B cell (primary cell): Measurements from ENCODE around the gene CAMKV. TPM values are rescaled to one million over a fixed set of nuclear protein-coding genes. Genes with fewer than 3 reads are reported as not detected.
A peak's percentile ranks its signal among the peaks of the same experiment; 100 is the strongest.

Source experiments
- ATAC-seq: fragments of 200-7000 bp; cut with Tn5 transposase; one replicate; pipeline ENCODE4 v1.10.0; 2021; ENCODE audit warnings: low read depth, mild to moderate bottlenecking, moderate number of reproducible peaks, moderate library complexity
- CTCF ChIA-PET: fragments of 350-600 bp; sonication (Branson Sonifier 250); formaldehyde crosslinking; loops from one replicate; lab custom pipeline; 2021; ENCODE audit warnings: antibody characterized with exemption, inconsistent platforms; lab: Charles Lee
- POLR2A ChIA-PET: fragments of 350-600 bp; sonication (Branson Sonifier 250); formaldehyde crosslinking; loops from one replicate; lab custom pipeline; 2021; ENCODE audit warnings: antibody characterized with exemption; lab: Charles Lee
- DNase-seq: peaks from one replicate; pipeline ENCODE4 v3.0.0; 2013
- H2AFZ ChIP-seq: 2 replicates; pipeline ENCODE4 v1.6.1; 2012; ENCODE audit warnings: mild to moderate bottlenecking, low read depth, low read length; ENCODE audit not compliant: insufficient read depth, poor library complexity, severe bottlenecking
- H3K27ac ChIP-seq, 2 donors: 1 replicate in 1 of 2; 2 replicates in 1 of 2; pipeline ENCODE4 v1.5.1; 2012 to 2013; ENCODE audit warnings: low read length in 2 of 2, mild to moderate bottlenecking in 2 of 2, moderate library complexity in 1 of 2
- H3K27me3 ChIP-seq, 4 experiments: fragments of 200-600 bp in 1 of 4; sonication (generic) in 1 of 4; replicated peaks in 1 of 4; 1 replicate in 2 of 4; 2 replicates in 2 of 4; pipeline versions ENCODE4 v1.6.1 to v1.7.0; 2013 to 2016; ENCODE audit warnings: low read length in 3 of 4, mild to moderate bottlenecking in 2 of 4, mixed read lengths in 1 of 4, moderate library complexity in 1 of 4; ENCODE audit not compliant: insufficient read depth in 4 of 4, control insufficient read depth in 3 of 4; ENCODE audit errors: control extremely low read depth in 1 of 4
- H3K36me3 ChIP-seq, 2 experiments: replicated peaks in 1 of 2; 1 replicate in 1 of 2; 2 replicates in 1 of 2; pipeline versions ENCODE4 v1.6.1 to v1.7.1; 2013; ENCODE audit warnings: low read length in 1 of 2; ENCODE audit not compliant: insufficient read depth in 2 of 2, control insufficient read depth in 1 of 2; ENCODE audit errors: control extremely low read depth in 1 of 2, extremely low read depth in 1 of 2
- H3K4me1 ChIP-seq, 2 donors: fragments of 200-600 bp in 1 of 2; sonication (generic) in 1 of 2; 1 replicate in 1 of 2; 2 replicates in 1 of 2; pipeline versions ENCODE4 v1.5.1 to v1.6.1; 2013 to 2017; ENCODE audit warnings: low read length in 2 of 2; ENCODE audit not compliant: control insufficient read depth in 2 of 2, insufficient read depth in 2 of 2
- H3K4me2 ChIP-seq: replicated peaks from 2 replicates; pipeline ENCODE3; 2012; ENCODE audit warnings: mild to moderate bottlenecking, low read depth, low read length; ENCODE audit not compliant: poor library complexity, severe bottlenecking
- H3K4me3 ChIP-seq, 5 experiments: fragments of 200-600 bp in 1 of 5; sonication (generic) in 1 of 5; 1 replicate in 3 of 5; 2 replicates in 2 of 5; pipeline versions ENCODE4 v1.5.1 to v1.7.0; 2011 to 2016; ENCODE audit warnings: low read length in 4 of 5, mild to moderate bottlenecking in 4 of 5, low read depth in 2 of 5, control low read depth in 1 of 5, moderate library complexity in 1 of 5; ENCODE audit not compliant: insufficient read depth in 1 of 5; ENCODE audit errors: control extremely low read depth in 1 of 5, extremely low read depth in 1 of 5
- H3K79me2 ChIP-seq: fragments of 200-600 bp; sonication (generic); one replicate; pipeline ENCODE4 v1.6.0; 2016; ENCODE audit warnings: low read length; ENCODE audit not compliant: control insufficient read depth, insufficient read depth
- H3K9ac ChIP-seq: fragments of 200-600 bp; sonication (generic); 2 replicates; pipeline ENCODE4 v1.6.1; 2017; ENCODE audit warnings: mild to moderate bottlenecking, low read length, moderate library complexity
- H3K9me3 ChIP-seq, 3 donors: one replicate each; pipeline versions ENCODE4 v1.6.1 to v1.7.1; 2013; ENCODE audit warnings: low read length in 2 of 3; ENCODE audit not compliant: control insufficient read depth in 2 of 3, insufficient read depth in 1 of 3; ENCODE audit errors: control extremely low read depth in 1 of 3
- H4K20me1 ChIP-seq: 2 replicates; pipeline ENCODE4 v1.6.0; 2012; ENCODE audit warnings: mild to moderate bottlenecking, low read length; ENCODE audit not compliant: insufficient read depth, control insufficient read depth, poor library complexity, severe bottlenecking
- H3K27ac Mint-ChIP-seq: one replicate; pipeline ENCODE4 v1.8.0; 2021; ENCODE audit warnings: mixed read lengths
- H3K27me3 Mint-ChIP-seq: one replicate; pipeline ENCODE4 v1.8.0; 2021; ENCODE audit warnings: mixed read lengths
- H3K4me1 Mint-ChIP-seq: one replicate; pipeline ENCODE4 v1.8.0; 2021; ENCODE audit warnings: mixed read lengths
- H3K4me3 Mint-ChIP-seq: one replicate; pipeline ENCODE4 v1.8.0; 2021; ENCODE audit warnings: mixed read lengths
- H3K9me3 Mint-ChIP-seq: one replicate; pipeline ENCODE4 v1.8.0; 2022; ENCODE audit warnings: mixed read lengths; ENCODE audit not compliant: insufficient read depth
- EZH2 ChIP-seq: IDR thresholded peaks from 2 replicates; pipeline ENCODE4 v1.6.1; 2012; ENCODE audit warnings: borderline replicate concordance, low read depth, mild to moderate bottlenecking, moderate library complexity, low read length; ENCODE audit not compliant: insufficient read depth, poor library complexity, severe bottlenecking
- WGBS: methylation state at CpG from one replicate; pipeline ENCODE4 v1.1.5; 2013; ENCODE audit warnings: missing lambda C conversion rate; ENCODE audit not compliant: insufficient coverage; 5-methylcytosine and 5-hydroxymethylcytosine counted together
- intact Hi-C: fragments of 100-400 bp; cut with micrococcal nuclease; formaldehyde crosslinking; loops from one replicate; pipeline ENCODE4 v1.10.0; 2022
- polyA plus RNA-seq: library from polyadenylated mRNA; depleted of rRNA; stranded (reverse); fragments of >200 nt; gene quantifications from 2 replicates; pipeline ENCODE4 v1.2.3, GENCODE V29; 2012
- total RNA-seq, 2 donors: library from RNA; stranded (reverse); fragments of 120-200 nt in 1 of 2; gene quantifications; 1 replicate in 1 of 2; 2 replicates in 1 of 2; pipeline versions ENCODE4 v1.2.3 to v1.2.4, GENCODE V29; 2013 to 2022
- TF ChIP-seq, protein P1 (sequence below): fragments of 200-600 bp; IDR thresholded peaks from one replicate; pipeline ENCODE4 v1.8.0; 2022; ENCODE audit warnings: antibody characterized with exemption, mild to moderate bottlenecking

CAMKV gene
- total and polyA plus RNA-seq, 2 donors (not counting 1 experiment from before 2014, with no cell fraction given): not detected

DNA sequence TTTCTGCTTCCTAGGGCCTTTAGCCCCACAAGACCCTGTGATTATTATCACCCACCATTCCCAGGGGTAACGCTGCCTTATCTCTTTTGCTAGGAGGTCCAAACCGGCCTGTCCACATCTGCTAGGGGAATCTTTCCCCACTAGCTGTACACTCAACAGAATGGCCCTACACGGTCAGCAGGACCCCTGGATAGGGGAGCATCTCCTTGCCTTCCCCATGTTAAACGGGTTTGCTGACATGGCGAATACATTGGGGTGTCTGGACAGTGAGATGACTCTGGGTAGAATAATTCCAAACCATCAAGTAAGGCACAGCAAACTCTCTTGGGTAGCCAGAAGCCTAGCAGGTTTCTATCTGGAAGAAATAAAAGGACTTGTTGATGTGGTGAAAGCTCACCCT is 14.0 kb downstream of the CAMKV start:
- ChIA-PET CTCF (interaction anchor here (2.5 kb wide), 1 partner anchor 16 kb away, joined by 18 read pairs; no protein-coding TSS in a partner anchor), POLR2A (no interaction called here)
- no peak for ATAC-seq
- Mint-ChIP-seq H3K27me3 (no peaks in the 10 kb centered on the region), H3K9me3 (no peaks in the 10 kb centered on the region), H3K27ac (no peak overlapping the region), H3K4me3 (peak overlapping the region; percentile 91), H3K4me1 (peaks cover 11% of the 10 kb centered on the region)
- Histone ChIP-seq H2AFZ (peak overlapping the region; percentile 98), H3K4me3 (peak overlapping the region in 4 of 5 experiments; percentile 53 to 91 (median 72)), H3K36me3 (no peaks in the 10 kb centered on the region), H3K27me3 (peaks cover 0 to 1% (median 0%) of the 10 kb centered on the region in 4 experiments), H3K79me2 (peaks cover 5% of the 10 kb centered on the region), H4K20me1 (no peaks in the 10 kb centered on the region), H3K27ac (peak overlapping the region in 1 of 2 donors; percentile 59), H3K4me2 (peak overlapping the region; percentile 86), H3K9me3 (no peaks in the 10 kb centered on the region), H3K4me1 (peaks cover 10 to 15% of the 10 kb centered on the region in 2 donors), H3K9ac (peak overlapping the region; percentile 74)
- intact Hi-C loops: loop anchor here (1.0 to 2.0 kb wide), 8 partner anchors 16 to 379 kb away; partner anchors contain the start of genes AMIGO3, IP6K1, MST1R and RBM6
- WGBS: 74% methylated on average over 2 of the region's 5 CpGs
- TF ChIP-seq, protein P1, sequence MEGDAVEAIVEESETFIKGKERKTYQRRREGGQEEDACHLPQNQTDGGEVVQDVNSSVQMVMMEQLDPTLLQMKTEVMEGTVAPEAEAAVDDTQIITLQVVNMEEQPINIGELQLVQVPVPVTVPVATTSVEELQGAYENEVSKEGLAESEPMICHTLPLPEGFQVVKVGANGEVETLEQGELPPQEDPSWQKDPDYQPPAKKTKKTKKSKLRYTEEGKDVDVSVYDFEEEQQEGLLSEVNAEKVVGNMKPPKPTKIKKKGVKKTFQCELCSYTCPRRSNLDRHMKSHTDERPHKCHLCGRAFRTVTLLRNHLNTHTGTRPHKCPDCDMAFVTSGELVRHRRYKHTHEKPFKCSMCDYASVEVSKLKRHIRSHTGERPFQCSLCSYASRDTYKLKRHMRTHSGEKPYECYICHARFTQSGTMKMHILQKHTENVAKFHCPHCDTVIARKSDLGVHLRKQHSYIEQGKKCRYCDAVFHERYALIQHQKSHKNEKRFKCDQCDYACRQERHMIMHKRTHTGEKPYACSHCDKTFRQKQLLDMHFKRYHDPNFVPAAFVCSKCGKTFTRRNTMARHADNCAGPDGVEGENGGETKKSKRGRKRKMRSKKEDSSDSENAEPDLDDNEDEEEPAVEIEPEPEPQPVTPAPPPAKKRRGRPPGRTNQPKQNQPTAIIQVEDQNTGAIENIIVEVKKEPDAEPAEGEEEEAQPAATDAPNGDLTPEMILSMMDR: no peak
- TF ChIP-seq EZH2: no peak
- no peak for DNase-seq

DNA sequence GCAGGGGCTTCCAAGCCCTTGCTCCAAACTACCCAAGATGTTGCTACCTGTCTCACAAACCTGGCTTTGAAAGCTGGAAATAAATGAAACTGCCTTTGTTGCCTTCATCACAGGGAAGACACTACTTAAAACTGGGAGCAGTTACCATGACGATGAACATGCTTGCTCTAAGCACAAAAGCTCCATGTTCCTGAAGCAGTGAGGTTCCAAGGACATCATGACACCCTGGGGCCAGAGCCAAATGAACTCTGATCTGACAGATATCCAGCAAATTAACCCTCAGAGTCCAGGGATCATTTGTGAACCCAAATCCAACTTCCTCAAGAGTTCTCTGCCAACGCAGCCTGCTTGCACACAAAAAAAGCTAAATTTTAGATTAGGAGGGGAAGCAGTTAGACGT is 24.0 kb downstream of the CAMKV start:
- H3K4me3 ChIP-seq: no peak overlapping the region
- Mint-ChIP-seq H3K9me3 (no peaks in the 10 kb centered on the region), H3K4me3 (no peak overlapping the region), H3K4me1 (no peaks in the 10 kb centered on the region), H3K27ac (no peak overlapping the region), H3K27me3 (no peaks in the 10 kb centered on the region)
- no peak overlapping the region for H3K4me2 ChIP-seq
- no peaks in the 10 kb centered on the region for H4K20me1 ChIP-seq
- H3K9me3 ChIP-seq: no peaks in the 10 kb centered on the region
- peaks cover 4% of the 10 kb centered on the region for H3K79me2 ChIP-seq
- DNase-seq (no peak), ATAC-seq (no peak)
- ChIA-PET CTCF (interaction anchor here (0.8 to 17.8 kb wide), 3 partner anchors 23 to 60 kb away, joined by 3 to 547 read pairs (median 3); partner anchors contain the start of genes CDHR4 and INKA1), POLR2A (no interaction called here)
- WGBS: 100% methylated on average over 1 of the region's 3 CpGs
- H3K36me3 ChIP-seq: peaks cover 0 to 8% of the 10 kb centered on the region in 2 experiments
- intact Hi-C loops: no loop called here
- no peak overlapping the region for H3K9ac ChIP-seq
- TF ChIP-seq, protein P1: no peak
- TF ChIP-seq EZH2: no peak
- H3K27ac ChIP-seq: no peak overlapping the region
- H3K27me3 ChIP-seq: no peaks in the 10 kb centered on the region
- no peaks in the 10 kb centered on the region for H3K4me1 ChIP-seq
- H2AFZ ChIP-seq: no peak overlapping the region
